A673 (cell line): ENCODE measurements around the gene GATA6.

ENCODE experiments used
- CTCF ChIP-seq: fragments of 300-800, 200-600 bp; sonication (generic); conservative IDR thresholded peaks from 2 replicates; pipeline ENCODE4 v1.5.1; 2017; ENCODE audit warnings: low read depth, mild to moderate bottlenecking, antibody characterized with exemption, low read length, moderate library complexity, mixed read lengths
- EZH2 ChIP-seq: fragments of 200-600 bp; sonication (generic); IDR thresholded peaks from 2 replicates; pipeline ENCODE4 v1.6.1; 2017; ENCODE audit warnings: borderline replicate concordance, low read depth, mild to moderate bottlenecking, mixed read lengths, antibody characterized with exemption, low read length; ENCODE audit not compliant: poor library complexity, severe bottlenecking

- TF ChIP-seq CTCF = no peak
- no peak for TF ChIP-seq EZH2
Observed at GRCh38 chr18:22204996-22205395, 35.6 kb downstream of the GATA6 start.
